ENCODE results near the gene FCGR2B. TPM values are rescaled to one million over a fixed set of nuclear protein-coding genes. Genes with fewer than 3 reads are reported as not detected.

FCGR2B gene
- total and polyA plus RNA-seq, 2 of the 13 experiments (the other 11 are each of a cell fraction or from before 2014, with no cell fraction given) = not detected

DNA sequence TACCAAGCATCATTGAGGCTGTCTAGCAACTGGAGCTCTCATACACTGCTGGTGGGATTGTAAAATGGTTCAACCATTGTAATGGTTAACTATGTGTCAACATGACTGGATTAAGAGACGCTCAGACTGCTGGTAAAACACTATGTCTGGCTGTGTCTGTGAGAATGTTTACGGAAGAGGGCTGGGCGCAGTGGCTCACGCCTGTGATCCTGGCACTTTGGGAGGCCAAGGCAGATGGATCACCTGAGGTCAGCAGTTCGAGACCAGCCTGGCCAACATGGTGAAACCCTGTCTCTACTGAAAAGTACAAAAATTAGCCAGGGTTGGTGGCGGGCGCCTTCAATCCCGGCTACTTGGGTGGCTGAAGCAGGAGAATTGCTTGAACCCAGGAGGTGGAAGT lies 39.3 kb downstream of the FCGR2B start (continued):
- TF ChIP-seq JARID2 (CRISPR knock-in tag; IDR thresholded peaks at IDR 0.05; ENCODE audit: insufficient replicate concordance) = no peak
- TF ChIP-seq, protein P1, sequence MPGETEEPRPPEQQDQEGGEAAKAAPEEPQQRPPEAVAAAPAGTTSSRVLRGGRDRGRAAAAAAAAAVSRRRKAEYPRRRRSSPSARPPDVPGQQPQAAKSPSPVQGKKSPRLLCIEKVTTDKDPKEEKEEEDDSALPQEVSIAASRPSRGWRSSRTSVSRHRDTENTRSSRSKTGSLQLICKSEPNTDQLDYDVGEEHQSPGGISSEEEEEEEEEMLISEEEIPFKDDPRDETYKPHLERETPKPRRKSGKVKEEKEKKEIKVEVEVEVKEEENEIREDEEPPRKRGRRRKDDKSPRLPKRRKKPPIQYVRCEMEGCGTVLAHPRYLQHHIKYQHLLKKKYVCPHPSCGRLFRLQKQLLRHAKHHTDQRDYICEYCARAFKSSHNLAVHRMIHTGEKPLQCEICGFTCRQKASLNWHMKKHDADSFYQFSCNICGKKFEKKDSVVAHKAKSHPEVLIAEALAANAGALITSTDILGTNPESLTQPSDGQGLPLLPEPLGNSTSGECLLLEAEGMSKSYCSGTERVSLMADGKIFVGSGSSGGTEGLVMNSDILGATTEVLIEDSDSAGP (CRISPR knock-in tag; IDR thresholded peaks at IDR 0.05; ENCODE audit: borderline replicate concordance) = no peak
- TF ChIP-seq SPEN (CRISPR knock-in tag; IDR thresholded peaks at IDR 0.05; ENCODE audit: low read depth) = no peak
- TF ChIP-seq POLR2A (IDR thresholded peaks at IDR 0.05; ENCODE audit: insufficient read depth in 1 of 2, low read depth in 2 of 2, low read length in 2 of 2) = no peak
- TF ChIP-seq, protein P2, sequence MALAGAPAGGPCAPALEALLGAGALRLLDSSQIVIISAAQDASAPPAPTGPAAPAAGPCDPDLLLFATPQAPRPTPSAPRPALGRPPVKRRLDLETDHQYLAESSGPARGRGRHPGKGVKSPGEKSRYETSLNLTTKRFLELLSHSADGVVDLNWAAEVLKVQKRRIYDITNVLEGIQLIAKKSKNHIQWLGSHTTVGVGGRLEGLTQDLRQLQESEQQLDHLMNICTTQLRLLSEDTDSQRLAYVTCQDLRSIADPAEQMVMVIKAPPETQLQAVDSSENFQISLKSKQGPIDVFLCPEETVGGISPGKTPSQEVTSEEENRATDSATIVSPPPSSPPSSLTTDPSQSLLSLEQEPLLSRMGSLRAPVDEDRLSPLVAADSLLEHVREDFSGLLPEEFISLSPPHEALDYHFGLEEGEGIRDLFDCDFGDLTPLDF (CRISPR knock-in tag; IDR thresholded peaks at IDR 0.05) = no peak
- TF ChIP-seq ZNF230 (CRISPR knock-in tag; IDR thresholded peaks at IDR 0.05) = no peak
- TF ChIP-seq KLF13 (CRISPR knock-in tag; IDR thresholded peaks at IDR 0.05) = no peak
- TF ChIP-seq, protein P3, sequence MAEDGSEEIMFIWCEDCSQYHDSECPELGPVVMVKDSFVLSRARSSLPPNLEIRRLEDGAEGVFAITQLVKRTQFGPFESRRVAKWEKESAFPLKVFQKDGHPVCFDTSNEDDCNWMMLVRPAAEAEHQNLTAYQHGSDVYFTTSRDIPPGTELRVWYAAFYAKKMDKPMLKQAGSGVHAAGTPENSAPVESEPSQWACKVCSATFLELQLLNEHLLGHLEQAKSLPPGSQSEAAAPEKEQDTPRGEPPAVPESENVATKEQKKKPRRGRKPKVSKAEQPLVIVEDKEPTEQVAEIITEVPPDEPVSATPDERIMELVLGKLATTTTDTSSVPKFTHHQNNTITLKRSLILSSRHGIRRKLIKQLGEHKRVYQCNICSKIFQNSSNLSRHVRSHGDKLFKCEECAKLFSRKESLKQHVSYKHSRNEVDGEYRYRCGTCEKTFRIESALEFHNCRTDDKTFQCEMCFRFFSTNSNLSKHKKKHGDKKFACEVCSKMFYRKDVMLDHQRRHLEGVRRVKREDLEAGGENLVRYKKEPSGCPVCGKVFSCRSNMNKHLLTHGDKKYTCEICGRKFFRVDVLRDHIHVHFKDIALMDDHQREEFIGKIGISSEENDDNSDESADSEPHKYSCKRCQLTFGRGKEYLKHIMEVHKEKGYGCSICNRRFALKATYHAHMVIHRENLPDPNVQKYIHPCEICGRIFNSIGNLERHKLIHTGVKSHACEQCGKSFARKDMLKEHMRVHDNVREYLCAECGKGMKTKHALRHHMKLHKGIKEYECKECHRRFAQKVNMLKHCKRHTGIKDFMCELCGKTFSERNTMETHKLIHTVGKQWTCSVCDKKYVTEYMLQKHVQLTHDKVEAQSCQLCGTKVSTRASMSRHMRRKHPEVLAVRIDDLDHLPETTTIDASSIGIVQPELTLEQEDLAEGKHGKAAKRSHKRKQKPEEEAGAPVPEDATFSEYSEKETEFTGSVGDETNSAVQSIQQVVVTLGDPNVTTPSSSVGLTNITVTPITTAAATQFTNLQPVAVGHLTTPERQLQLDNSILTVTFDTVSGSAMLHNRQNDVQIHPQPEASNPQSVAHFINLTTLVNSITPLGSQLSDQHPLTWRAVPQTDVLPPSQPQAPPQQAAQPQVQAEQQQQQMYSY (CRISPR knock-in tag; IDR thresholded peaks at IDR 0.05) = no peak
- no peak for TF ChIP-seq ZNF713 (CRISPR knock-in tag; IDR thresholded peaks at IDR 0.05)
- TF ChIP-seq FOXM1 (CRISPR knock-in tag; IDR thresholded peaks at IDR 0.05) = no peak
- TF ChIP-seq ZNF709 (CRISPR knock-in tag; IDR thresholded peaks at IDR 0.05) = no peak
- peak; percentile 89 for TF ChIP-seq ZNF292 (CRISPR knock-in tag; IDR thresholded peaks at IDR 0.05; ENCODE audit: borderline replicate concordance, low read depth)
- no peak for TF ChIP-seq ZNF432 (CRISPR knock-in tag; IDR thresholded peaks at IDR 0.05; ENCODE audit: borderline replicate concordance)
- TF ChIP-seq POLR2AphosphoS2 (IDR thresholded peaks at IDR 0.05; ENCODE audit: low read depth, low read length) = no peak
- TF ChIP-seq ZNF557 (CRISPR knock-in tag; IDR thresholded peaks at IDR 0.05) = no peak
- TF ChIP-seq ZNF75D (CRISPR knock-in tag; IDR thresholded peaks at IDR 0.05; ENCODE audit: borderline replicate concordance) = no peak
- peak; percentile 92 for TF ChIP-seq FOXK1 (CRISPR knock-in tag; IDR thresholded peaks at IDR 0.05; ENCODE audit: borderline replicate concordance, low read depth)
- TF ChIP-seq, protein P4, sequence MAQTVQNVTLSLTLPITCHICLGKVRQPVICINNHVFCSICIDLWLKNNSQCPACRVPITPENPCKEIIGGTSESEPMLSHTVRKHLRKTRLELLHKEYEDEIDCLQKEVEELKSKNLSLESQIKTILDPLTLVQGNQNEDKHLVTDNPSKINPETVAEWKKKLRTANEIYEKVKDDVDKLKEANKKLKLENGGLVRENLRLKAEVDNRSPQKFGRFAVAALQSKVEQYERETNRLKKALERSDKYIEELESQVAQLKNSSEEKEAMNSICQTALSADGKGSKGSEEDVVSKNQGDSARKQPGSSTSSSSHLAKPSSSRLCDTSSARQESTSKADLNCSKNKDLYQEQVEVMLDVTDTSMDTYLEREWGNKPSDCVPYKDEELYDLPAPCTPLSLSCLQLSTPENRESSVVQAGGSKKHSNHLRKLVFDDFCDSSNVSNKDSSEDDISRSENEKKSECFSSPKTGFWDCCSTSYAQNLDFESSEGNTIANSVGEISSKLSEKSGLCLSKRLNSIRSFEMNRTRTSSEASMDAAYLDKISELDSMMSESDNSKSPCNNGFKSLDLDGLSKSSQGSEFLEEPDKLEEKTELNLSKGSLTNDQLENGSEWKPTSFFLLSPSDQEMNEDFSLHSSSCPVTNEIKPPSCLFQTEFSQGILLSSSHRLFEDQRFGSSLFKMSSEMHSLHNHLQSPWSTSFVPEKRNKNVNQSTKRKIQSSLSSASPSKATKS (CRISPR knock-in tag; IDR thresholded peaks at IDR 0.05) = no peak
- TF ChIP-seq IRF2 (CRISPR knock-in tag; IDR thresholded peaks at IDR 0.05) = peak; percentile 82
- TF ChIP-seq RARG (CRISPR knock-in tag; IDR thresholded peaks at IDR 0.05; ENCODE audit: low read depth) = no peak
- no peak for TF ChIP-seq ZNF138 (CRISPR knock-in tag; IDR thresholded peaks at IDR 0.05; ENCODE audit: low read depth)
- no peak for TF ChIP-seq ZNF577 (CRISPR knock-in tag; IDR thresholded peaks at IDR 0.05; ENCODE audit: borderline replicate concordance, low read depth)
- TF ChIP-seq SNRNP70 (IDR thresholded peaks at IDR 0.05; ENCODE audit: low read depth, low read length) = no peak
